ENCODE measurements around the gene APOBEC3G. TPM values are rescaled to one million over a fixed set of nuclear protein-coding genes. Genes with fewer than 3 reads are reported as not detected.

Gene APOBEC3G
- total RNA-seq, 3 donors from 2014 or later, result 7.2 to 14.1 (median 13.3) TPM

DNA sequence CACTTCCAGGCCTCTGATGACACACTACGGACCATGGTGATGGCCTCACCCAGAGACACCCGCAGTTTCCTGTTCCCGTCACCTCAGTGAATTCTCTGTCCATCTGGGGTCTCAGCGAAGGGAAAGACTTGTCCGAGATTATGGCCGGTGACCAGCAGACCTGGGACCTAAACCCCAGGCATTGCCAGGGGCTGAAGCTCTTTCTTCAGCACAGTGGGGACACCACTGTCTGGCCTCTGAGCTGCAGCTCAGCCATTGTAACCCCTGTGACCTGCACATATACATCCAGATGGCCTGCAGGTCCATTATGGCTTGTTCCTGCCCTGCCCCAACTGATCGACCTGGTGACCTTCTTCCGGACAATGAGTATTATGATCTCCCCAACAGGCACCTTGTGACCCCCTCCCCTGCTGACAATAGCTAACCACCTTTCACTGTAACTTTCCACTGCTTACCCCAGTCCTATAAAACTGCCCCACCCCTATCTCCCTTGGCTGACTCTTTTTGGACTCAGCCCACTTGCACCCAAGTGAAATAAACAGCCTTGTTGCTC, 53.2 kb downstream of the APOBEC3G start:
- DNase-seq (ENCODE audit: low spot score in 2 of 2), result no peak
- intact Hi-C loops (cut with DNase I; ENCODE audit: low total_unique reads), result no loop called here
- Histone ChIP-seq H3K4me1 (peaks cover 0 to 7% of the 10 kb centered on the region in 2 donors), H3K36me3 (no peaks in the 10 kb centered on the region), H3K27me3 (no peaks in the 10 kb centered on the region), H3K27ac (no peak overlapping the region), H3K4me3 (no peak overlapping the region), H3K9me3 (no peaks in the 10 kb centered on the region)
- TF ChIP-seq POLR2AphosphoS5 (IDR thresholded peaks at IDR 0.05), result no peak
- no peak for TF ChIP-seq POLR2A (IDR thresholded peaks at IDR 0.05)
- TF ChIP-seq, protein P1, sequence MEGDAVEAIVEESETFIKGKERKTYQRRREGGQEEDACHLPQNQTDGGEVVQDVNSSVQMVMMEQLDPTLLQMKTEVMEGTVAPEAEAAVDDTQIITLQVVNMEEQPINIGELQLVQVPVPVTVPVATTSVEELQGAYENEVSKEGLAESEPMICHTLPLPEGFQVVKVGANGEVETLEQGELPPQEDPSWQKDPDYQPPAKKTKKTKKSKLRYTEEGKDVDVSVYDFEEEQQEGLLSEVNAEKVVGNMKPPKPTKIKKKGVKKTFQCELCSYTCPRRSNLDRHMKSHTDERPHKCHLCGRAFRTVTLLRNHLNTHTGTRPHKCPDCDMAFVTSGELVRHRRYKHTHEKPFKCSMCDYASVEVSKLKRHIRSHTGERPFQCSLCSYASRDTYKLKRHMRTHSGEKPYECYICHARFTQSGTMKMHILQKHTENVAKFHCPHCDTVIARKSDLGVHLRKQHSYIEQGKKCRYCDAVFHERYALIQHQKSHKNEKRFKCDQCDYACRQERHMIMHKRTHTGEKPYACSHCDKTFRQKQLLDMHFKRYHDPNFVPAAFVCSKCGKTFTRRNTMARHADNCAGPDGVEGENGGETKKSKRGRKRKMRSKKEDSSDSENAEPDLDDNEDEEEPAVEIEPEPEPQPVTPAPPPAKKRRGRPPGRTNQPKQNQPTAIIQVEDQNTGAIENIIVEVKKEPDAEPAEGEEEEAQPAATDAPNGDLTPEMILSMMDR (IDR thresholded peaks at IDR 0.05), result no peak

DNA sequence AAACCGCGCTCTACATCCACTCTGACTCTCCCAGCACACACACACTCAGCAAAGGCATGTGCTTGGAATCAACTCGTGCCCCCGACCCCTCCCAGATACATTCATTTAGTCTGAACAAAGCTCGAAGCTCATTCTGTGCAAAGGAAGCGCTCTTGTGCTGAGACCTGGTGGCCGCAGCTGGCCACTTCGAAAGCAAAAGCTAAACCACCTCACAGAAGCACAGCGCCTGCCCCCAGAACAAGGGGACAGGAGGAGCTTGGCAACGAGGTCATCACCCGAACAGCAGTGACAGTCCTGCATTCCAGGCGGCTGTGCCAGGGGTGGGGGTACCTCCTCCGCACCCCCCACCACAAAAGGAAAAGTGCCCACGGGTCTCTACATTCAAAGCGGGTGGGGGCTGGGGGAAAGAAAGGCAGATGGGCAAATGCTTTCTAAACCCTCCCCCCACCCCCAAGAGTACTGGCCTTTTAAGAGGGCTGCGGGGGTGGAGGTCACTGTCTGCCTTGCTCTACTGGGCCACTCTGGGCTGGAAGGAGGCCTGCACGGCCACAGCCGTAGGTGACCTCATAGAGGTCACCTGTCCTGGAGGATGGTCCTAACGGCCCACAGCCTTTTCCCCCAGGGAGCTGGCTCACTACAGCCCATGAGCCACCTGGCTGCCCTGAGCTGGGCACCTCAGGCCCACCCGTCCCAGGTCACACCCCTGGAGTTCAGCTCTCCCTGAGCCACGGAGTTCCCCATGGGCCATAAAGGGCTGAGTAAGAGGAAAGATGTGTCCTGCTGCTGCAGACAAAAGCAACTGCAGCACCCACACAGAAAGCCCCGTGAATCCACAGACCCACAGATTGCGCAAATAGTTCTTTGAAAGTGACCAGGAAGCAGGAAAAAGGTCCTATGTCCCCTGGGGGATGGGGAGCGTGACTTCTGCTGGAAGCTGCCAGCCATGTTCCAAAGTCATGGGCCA, 54.1 kb downstream of the APOBEC3G start:
- Histone ChIP-seq H3K27ac (peak overlapping the region in 1 of 2 donors; percentile 55), H3K9me3 (no peaks in the 10 kb centered on the region), H3K4me3 (no peak overlapping the region), H3K4me1 (peaks cover 0 to 7% of the 10 kb centered on the region in 2 donors), H3K36me3 (no peaks in the 10 kb centered on the region), H3K27me3 (no peaks in the 10 kb centered on the region)
- intact Hi-C loops (cut with DNase I; ENCODE audit: low total_unique reads), result no loop called here
- no peak for DNase-seq (ENCODE audit: low spot score in 2 of 2)
- TF ChIP-seq POLR2AphosphoS5 (IDR thresholded peaks at IDR 0.05) (no peak), POLR2A (IDR thresholded peaks at IDR 0.05) (no peak)
- TF ChIP-seq, protein P1 (IDR thresholded peaks at IDR 0.05), result no peak

DNA sequence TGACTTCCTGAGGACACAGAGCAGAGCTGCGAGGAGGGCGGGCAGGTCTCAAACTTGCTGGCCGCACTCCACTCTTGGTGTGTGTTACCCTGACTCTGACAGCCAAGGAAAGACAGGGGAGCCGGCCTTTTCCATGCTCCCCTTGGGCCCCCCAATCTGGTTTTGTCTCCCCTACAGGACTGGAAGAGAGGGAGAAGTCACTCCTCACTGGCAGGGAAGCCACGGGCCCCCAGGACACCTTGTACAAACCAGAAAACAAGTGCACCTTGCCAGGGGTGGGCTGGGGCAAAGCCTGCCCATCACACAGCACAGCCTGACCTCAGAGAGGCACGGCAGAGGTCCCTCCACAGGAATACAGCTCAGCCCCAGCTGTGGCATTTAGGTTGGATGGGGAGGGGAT, 55.2 kb downstream of the APOBEC3G start:
- TF ChIP-seq POLR2AphosphoS5 (IDR thresholded peaks at IDR 0.05), result no peak
- no peak for TF ChIP-seq POLR2A (IDR thresholded peaks at IDR 0.05)
- TF ChIP-seq, protein P1 (IDR thresholded peaks at IDR 0.05), result no peak
- intact Hi-C loops (cut with DNase I; ENCODE audit: low total_unique reads), result no loop called here
- H3K9me3 ChIP-seq, result no peaks in the 10 kb centered on the region
- DNase-seq (ENCODE audit: low spot score in 2 of 2), result no peak
- no peak overlapping the region for H3K27ac ChIP-seq
- no peaks in the 10 kb centered on the region for H3K27me3 ChIP-seq
- no peaks in the 10 kb centered on the region for H3K36me3 ChIP-seq
- H3K4me3 ChIP-seq, result no peak overlapping the region
- peaks cover 0 to 7% of the 10 kb centered on the region in 2 donors for H3K4me1 ChIP-seq

DNA sequence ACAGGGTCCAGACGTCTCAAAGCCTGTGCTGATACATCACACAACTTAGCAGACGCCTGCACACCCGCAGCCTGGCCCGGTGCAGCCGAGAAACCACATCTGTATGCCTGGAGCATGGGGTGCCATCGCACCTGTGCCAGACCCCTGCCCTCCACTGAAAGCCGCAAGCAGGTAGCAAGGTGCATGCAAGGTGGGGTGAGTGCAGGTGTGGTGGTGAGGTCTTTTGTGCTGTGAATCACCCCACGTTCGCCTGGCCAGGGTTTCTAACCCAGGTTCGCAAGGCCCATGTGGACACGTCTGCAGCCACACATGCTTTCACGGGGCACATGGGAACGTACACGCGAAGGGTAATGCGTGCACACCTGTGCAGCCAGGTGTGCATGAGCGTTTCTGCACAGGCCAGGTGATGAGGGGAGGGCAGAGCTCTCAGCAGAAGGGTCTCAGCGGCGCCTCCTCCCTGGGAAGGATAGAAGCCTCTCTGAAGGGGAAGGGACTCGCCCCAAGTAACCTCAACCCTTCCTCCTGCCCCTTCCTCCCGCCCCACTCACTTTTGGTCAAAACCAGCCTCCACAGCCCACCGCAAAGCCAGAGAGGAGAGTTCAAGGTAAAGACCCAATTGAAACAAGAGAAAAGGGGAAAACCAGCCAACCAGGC, 55.9 kb downstream of the APOBEC3G start:
- DNase-seq (ENCODE audit: low spot score in 2 of 2), result no peak
- intact Hi-C loops (cut with DNase I; ENCODE audit: low total_unique reads), result no loop called here
- peaks cover 0 to 7% of the 10 kb centered on the region in 2 donors for H3K4me1 ChIP-seq
- TF ChIP-seq POLR2A (IDR thresholded peaks at IDR 0.05) (no peak), POLR2AphosphoS5 (IDR thresholded peaks at IDR 0.05) (no peak)
- TF ChIP-seq, protein P1 (IDR thresholded peaks at IDR 0.05), result no peak
- no peaks in the 10 kb centered on the region for H3K36me3 ChIP-seq
- no peak overlapping the region for H3K27ac ChIP-seq
- no peaks in the 10 kb centered on the region for H3K9me3 ChIP-seq
- no peak overlapping the region for H3K4me3 ChIP-seq
- H3K27me3 ChIP-seq, result no peaks in the 10 kb centered on the region

Measured in breast epithelium (tissue), 4 donors.